AG20443 (cell line): ENCODE data around the gene TAC3.
"Not testable (repeated sequence)": the region's sequence is repeated elsewhere in the genome, so short reads cannot be mapped to it uniquely, and the experiment has no call there.

Experiments used
- DNase-seq: peaks from one replicate; pipeline ENCODE4 v3.0.0; 2012; ENCODE audit warnings: low spot score, mixed read lengths

Gene TAC3

DNA sequence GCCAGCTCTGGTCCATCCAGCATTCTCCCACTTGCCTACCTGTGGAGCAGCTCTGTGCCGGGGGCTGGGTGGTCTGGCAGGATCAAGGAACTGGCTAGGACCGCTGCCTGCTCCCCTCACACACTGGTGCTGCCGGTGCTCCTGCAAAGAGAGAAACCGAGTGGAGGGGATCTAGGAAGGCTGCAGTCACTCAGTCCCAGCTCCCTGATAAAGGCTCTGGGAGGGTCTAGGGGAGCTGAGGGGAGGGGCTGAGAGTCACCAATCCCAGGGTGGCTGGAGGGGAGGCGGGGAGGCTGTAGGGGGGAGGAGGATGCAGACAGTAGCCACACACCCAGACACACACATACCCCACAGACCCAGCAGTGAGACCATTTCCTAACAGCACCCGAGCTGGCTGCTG, at the start of gene TAC3:
TAC3 (minus strand) TSS at position 182 of the 400 bp plus-strand sequence. CDS start 732 bp downstream, outside the sequence.
- no peak for DNase-seq

DNA sequence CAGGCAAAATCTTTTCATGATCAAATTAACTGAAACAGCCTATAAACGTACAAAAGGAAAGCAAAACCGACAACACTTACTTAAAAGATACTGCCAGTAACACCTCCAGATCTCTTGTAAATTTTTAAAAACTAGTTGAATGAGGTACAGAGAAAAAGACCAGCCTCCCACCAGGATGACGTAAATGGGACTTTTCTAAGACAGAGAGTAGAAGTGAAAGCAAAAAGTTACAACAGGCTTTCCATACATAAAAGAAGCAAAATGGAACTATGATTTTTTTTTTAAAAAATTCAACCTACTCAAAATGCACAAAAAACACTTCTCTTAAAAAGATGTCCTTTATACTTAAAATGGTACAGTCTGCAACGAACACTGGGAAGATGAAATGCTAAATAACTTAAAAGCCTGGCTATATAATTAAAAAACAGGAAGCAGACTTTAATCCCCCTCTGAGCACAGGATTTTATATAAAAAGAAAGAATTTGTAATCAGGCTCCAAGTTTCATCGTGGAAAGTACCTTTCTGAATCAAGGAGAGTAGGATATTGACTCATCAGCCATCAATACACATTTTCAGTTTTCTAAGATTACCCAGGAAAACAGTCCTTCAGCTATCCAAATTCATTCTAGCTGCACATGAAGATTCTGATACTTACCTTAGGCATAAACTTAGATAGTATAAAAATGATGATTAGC, 47.8 kb upstream of the TAC3 start:
- no peak for DNase-seq

DNA sequence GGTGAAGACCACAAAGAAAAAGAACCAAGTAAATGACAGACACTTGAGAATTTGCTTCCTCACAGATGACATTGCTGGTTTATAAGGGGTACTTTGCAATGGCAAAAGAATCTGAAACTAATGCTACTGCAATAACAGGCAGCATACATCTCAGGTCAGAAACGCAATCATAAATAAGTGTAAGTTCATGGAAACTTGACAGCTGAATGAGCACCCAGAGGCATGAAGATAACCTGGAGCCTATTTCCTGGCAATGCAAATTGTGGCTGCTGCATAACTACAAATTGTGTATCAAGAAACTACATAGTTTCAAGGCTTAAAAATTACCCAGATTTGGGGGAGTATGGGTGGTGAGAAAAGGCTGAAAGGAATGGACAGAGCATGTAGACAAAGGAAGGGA, 42.1 kb upstream of the TAC3 start:
- no peak for DNase-seq

- DNase-seq = no peak
Observed at GRCh38 chr12:57057067-57057751, 40.9 kb upstream of the TAC3 start.

DNA sequence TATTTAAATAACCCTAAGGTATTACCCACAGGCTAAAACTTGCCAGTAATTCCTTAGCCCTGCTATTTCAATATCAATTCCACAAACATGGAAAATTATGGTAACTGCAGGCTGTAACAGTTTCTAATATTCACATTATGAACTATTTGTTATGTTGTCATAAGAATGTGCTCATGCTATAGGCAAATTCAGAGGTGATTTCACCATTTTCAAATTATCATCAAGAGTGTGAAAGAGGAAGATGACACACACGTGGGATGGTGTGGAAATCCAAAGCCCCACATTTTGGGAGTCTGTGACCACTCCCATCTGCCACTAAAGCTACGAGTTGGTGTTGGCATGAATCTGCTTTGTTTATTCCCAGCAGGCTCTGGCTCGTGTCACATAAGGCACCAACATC, 39.5 kb upstream of the TAC3 start:
- DNase-seq = peak; percentile 3

GRCh38 chr12:57053901-57054300, 37.6 kb upstream of the TAC3 start:
- DNase-seq = not testable (repeated sequence)

- DNase-seq = not testable (repeated sequence)
Observed at GRCh38 chr12:57053146-57053545, 36.8 kb upstream of the TAC3 start.

DNA sequence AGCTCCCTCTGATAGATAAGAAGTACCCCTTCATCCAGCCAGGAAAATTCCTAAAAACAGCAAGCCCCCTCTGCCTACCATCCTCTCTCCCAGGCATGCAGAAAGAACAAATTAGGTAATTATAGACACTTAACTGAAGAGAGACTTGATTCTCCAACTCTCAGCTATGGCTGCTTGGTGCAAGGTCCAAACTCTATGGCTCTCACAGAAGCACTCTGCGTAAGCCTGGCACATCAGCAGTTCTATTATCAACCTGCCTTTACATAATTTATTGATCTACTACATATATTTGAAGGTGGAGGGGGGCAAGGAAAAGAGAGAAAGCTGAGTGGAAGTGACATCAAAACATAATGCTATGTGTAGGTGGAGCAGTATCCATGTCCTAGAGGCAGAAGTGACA, 34.7 kb upstream of the TAC3 start:
- DNase-seq = no peak

DNA sequence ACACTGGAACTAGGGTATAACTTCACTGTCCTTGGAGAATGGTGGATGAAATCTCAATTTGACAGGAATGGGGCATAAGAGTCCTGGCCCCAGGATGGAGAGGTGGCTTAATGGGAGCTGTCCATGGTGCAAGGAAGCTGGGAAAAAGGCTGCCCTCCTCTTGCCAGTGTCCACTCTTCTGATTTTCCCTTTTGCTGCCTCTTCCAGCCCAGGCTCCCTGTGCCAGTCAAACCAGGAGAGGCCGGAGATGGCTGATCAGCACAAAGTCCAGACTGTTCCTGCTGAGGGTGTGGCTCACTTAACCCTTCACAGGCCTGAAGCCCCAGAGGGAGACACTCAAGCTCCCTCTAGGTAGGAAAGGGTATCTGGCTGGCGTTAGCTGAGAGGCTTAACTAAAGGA, 33.6 kb upstream of the TAC3 start, which contains the start of gene MYO1A:
MYO1A (minus strand) TSS at position 240 of the 400 bp plus-strand sequence. CDS start 1,806 bp downstream, outside the sequence.
- peak; percentile 61 for DNase-seq

DNA sequence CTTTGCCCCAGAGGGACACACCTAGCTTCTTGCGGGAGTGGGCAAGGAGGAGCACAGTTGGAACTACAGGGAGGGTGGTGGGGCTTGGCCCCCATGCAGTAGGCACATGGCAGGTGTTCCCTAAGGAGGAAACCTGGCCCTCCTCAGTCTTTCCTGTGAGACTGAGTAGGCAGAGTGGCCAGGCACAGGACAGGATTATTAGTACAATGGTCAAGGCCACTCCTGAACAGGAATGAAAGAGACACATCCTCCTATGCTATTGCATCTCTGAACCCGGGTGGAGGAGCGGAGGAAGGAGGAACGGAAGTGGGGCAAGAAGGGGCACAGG, 32.8 kb upstream of the TAC3 start:
- no peak for DNase-seq

- no peak for DNase-seq
Observed at GRCh38 chr12:57048423-57049118, 32.2 kb upstream of the TAC3 start.

DNA sequence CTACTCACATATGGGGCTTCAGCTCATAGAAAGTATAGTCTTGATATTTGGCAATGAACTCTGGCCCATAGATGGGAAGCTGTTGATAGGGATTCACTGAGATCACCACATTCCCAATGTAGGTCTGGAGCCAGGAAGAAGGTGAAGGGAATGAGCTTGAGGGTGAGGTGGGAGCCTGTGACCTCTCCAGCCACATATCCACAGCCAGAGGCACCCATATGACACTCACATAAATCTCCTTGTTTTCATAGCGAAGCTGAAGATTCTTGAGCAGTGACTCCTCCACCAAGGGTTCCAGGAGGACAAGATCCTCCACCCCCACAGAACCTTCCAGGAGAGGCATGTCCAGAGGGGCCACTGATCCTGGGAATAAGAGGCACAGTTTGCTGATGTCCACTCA, 31.7 kb upstream of the TAC3 start:
- peak; percentile 25 for DNase-seq

DNA sequence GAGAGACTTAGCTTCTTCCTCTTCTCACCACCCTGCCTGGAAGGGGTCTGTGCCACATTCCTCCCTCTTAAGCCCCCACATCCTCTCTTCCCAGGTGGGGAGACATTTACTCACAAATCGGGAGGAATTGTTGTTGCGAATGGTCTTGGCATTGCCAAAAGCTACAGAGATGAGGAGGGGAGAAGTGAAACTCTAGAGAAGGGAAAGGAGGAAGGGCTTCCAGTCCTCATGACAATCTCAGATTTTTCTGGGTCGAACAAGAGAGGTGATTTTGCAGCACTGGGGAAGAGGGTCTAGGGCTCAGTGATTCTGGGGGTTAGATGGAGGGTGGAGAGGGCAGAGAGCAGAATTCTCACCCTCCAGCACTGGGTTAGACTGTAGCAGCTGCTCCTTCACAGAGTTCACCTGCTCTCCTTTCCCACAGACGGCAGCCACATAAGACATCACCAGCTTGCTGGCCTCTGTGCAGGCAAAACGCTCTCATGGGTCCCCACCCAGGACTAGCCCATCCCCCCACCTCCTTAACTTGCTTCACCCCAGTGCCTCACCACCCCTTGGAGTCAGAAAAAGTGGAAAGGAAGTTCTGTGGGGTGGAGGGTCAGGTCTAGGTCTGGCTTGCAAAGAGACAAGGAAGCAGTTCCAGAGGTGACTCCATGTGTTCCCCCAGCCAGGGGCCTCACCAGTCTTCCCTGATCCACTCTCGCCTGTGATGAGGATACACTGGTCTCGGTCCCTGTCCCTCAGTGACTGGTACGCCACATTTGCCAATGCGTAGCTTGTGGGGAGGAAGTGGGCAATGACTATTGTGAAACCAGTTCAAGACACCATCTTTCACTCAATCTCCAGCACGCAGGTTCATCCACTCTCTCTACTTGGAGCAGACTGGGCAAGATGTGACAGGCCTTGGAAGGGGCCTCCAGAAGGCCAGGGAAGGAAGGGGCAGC, 30.9 kb upstream of the TAC3 start:
- DNase-seq = peak; percentile 5

DNA sequence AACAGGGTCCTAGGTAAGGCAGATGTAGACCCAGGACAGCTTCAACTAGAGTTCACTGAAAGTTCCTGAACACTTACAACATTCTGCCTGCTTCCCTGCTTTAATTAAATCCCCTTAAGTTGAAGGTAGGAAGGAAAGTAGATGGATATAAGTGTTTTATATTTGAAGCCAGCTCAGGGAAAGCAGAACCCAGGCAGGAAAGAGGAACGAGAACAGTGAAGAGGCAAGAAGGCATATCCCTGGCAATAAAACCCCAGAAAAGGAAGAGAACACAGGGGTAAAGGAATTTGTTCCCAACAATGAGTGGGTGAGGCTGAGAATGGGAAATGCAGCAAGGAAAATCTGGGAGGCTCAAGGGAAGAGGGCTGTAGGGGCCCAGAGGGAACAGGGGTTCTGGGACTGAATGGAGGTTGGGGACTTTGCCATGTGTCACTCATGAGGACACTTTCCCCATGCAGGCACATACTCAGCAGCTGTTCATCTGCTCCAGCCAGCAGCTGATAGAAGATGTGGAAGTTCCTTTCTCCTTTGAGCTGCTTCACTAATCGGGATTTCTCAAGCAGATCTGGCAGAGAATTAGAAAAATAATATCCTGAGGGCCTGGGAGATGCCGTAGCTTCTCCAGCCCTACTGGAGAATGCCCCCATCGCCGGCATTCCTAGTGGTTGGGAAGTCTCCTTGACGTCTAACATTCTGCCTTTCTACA, 29.9 kb upstream of the TAC3 start:
- peak; percentile 6 for DNase-seq

DNA sequence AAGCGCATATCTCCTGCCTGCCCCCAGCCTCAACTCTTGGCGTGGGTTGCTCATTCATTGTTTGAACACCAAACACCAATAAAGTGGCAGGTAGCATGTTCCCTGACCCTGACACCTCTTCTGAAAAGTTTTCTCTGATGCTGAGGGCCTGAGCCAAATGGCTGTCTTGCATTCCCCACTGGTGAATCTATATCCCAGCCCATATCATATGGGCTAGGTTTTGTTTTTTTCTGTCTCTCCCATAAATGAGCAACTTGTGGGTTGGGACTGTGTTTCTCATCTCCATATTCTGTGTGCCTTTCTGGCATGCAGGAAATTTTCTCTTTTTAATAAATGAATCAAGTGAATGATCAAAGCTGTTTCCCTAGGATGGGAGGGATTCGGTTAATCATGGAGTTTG, 28.6 kb upstream of the TAC3 start:
- DNase-seq = no peak

DNA sequence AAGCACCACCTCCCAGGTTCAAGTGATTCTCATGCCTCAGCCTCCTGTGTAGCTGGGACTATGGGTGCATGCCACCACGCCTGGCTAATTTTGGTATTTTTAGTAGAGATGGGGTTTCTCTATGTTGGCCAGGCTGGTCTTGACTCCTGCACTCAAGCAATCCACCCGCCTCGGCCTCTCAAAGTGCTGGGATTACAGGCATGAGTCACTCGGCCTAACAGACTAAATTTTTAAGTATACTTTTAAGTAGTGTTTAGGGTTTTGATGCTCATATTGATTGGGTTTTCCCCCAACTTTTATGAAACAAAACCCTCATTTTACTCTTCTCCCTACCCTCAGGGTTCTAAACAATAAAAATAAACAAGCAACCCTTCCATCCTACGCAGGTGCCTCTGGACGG, 28.1 kb upstream of the TAC3 start:
- DNase-seq = no peak

DNA sequence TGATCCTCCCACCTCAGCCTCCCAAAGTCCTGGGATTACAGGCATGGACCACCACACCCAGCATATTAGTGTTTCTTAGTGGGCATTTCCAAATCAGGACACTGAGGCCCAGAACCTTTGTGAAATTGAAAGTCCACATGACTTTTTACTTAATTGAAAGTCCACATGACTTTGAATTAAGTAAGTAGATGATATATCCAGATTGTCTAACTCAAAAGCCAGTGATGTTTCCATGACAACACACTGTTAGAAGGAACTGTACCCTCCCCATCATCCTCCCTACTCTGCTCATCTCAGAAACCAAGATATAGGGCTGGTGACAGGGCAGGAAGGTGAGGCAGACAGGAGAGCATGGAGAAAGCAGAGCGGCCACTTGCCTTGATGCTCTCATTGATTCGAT, 26.4 kb upstream of the TAC3 start:
- DNase-seq = no peak

GRCh38 chr12:57040750-57041149, 24.4 kb upstream of the TAC3 start:
- DNase-seq = peak; percentile 3

GRCh38 chr12:57040211-57040610, 23.9 kb upstream of the TAC3 start:
- no peak for DNase-seq

DNA sequence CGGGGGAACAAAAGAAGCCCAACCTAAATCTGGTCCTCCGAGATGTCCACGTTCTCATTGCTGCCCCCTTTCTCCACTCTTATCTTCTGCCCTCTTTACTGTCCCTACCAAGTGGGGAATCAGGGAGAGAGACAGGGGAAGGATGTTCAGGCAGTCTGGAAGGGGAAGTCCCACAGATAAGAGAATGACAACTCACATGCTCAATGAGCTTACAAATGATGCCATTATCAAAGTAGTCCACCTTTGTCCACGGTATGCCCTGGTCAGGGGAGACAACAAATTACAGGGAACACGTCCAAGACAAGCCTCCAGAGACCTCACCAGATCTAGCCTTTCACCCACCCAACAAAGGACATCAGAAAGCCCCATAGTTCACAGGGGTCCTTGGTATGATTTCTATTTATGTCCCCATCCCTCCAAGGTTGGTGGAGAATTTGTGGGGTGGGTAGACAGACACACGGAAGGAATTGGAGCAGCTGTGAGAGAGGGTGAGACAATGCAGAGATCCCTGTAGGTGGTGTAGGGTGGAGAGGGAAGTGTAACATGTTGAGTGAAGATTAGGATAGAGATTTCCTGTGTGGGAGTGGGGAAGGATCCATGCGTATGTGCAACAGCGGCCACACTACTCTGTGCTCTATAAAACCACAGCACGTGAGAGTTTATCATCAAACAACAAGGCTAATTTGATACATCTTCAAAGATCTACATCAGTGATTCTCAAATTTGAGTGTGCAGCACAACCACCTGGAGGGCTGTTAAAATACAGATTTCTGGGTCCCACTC, 22.9 kb upstream of the TAC3 start:
- DNase-seq = no peak

DNA sequence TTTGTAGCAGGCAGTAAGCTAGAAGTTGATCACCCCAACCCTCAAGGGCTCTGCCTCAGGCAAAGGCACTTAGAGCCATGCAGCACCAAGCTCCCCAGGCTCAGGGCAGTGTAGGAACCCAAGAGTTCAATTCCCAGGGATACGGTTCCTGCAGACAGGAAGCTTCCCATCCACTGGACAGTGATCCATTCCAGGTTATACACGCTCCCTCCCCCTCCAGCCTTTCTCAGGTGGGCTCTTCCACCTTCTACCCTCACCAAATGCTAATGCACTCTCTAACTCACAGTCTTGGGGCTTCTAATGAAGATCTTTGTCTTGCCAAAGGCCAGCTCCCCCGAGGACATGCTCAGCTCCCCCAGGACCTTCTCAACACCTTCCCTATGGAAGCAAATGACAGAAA, 20.9 kb upstream of the TAC3 start:
- DNase-seq = no peak
